Neural progenitor cell (in vitro differentiated cells): ENCODE data around the gene CCDC152. TPM values are rescaled to one million over a fixed set of nuclear protein-coding genes. Genes with fewer than 3 reads are reported as not detected.

Experiments
- DNase-seq: peaks from one replicate; pipeline ENCODE4 v3.0.0-alpha.2; 2016; ENCODE audit warnings: low spot score
- H2AFZ ChIP-seq: fragments of 200-600 bp; sonication (generic); replicated peaks from 2 replicates; pipeline ENCODE4 v1.6.1; 2016; ENCODE audit warnings: antibody characterized with exemption
- H3F3A ChIP-seq: fragments of 200-600 bp; sonication (generic); 2 replicates; pipeline ENCODE4 v1.6.1; 2016; ENCODE audit warnings: antibody characterized with exemption, low read depth
- H3K27ac ChIP-seq: fragments of 200-600 bp; sonication (generic); 2 replicates; pipeline ENCODE4 v1.5.1; 2016; ENCODE audit warnings: mild to moderate bottlenecking
- H3K27me3 ChIP-seq: fragments of 200-600 bp; sonication (generic); 2 replicates; pipeline ENCODE4 v1.6.1; 2016; ENCODE audit warnings: mild to moderate bottlenecking, moderate library complexity
- H3K36me3 ChIP-seq: fragments of 200-600 bp; sonication (generic); 2 replicates; pipeline ENCODE4 v1.5.1; 2016
- H3K4me1 ChIP-seq: fragments of 200-600 bp; sonication (generic); 2 replicates; pipeline ENCODE4 v1.6.1; 2016; ENCODE audit warnings: mixed run types
- H3K4me2 ChIP-seq: fragments of 200-600 bp; sonication (generic); 2 replicates; pipeline ENCODE4 v1.6.1; 2016
- H3K4me3 ChIP-seq: fragments of 200-600 bp; sonication (generic); 2 replicates; pipeline ENCODE4 v1.5.1; 2016
- H3K79me2 ChIP-seq: fragments of 200-600 bp; sonication (generic); 2 replicates; pipeline ENCODE4 v1.6.1; 2016; ENCODE audit warnings: low read depth
- H3K9ac ChIP-seq: fragments of 200-600 bp; sonication (generic); 2 replicates; pipeline ENCODE4 v1.6.1; 2016
- H3K9me3 ChIP-seq: fragments of 200-600 bp; sonication (generic); 2 replicates; pipeline ENCODE4 v1.5.1; 2016; ENCODE audit warnings: low read depth
- H4K20me1 ChIP-seq: fragments of 200-600 bp; sonication (generic); 2 replicates; pipeline ENCODE4 v1.6.1; 2016; ENCODE audit warnings: low read depth
- H3K27ac Mint-ChIP-seq: 3 replicates; pipeline ENCODE4 v1.8.0; 2021; ENCODE audit warnings: mixed read lengths
- H3K27me3 Mint-ChIP-seq: 2 replicates; pipeline ENCODE4 v1.8.0; 2022; ENCODE audit warnings: low read depth, mild to moderate bottlenecking, inconsistent platforms, moderate library complexity, mixed read lengths; ENCODE audit not compliant: insufficient read depth
- H3K36me3 Mint-ChIP-seq: 3 replicates; pipeline ENCODE4 v1.8.0; 2021; ENCODE audit warnings: mixed read lengths
- H3K4me1 Mint-ChIP-seq: 3 replicates; pipeline ENCODE4 v1.8.0; 2021; ENCODE audit warnings: mixed read lengths
- H3K4me3 Mint-ChIP-seq: 3 replicates; pipeline ENCODE4 v1.8.0; 2021; ENCODE audit warnings: mild to moderate bottlenecking, moderate library complexity, mixed read lengths
- H3K9me3 Mint-ChIP-seq: 3 replicates; pipeline ENCODE4 v1.8.0; 2020; ENCODE audit warnings: mixed read lengths
- EZH2 ChIP-seq: fragments of 200-600 bp; sonication (generic); IDR thresholded peaks from 2 replicates; pipeline ENCODE4 v1.6.1; 2017; ENCODE audit warnings: antibody characterized with exemption, mild to moderate bottlenecking, moderate library complexity
- EZH2phosphoT487 ChIP-seq: fragments of 200-600 bp; sonication (generic); IDR thresholded peaks from 2 replicates; pipeline ENCODE4 v1.6.1; 2017; ENCODE audit warnings: antibody characterized with exemption
- total RNA-seq: library from RNA; depleted of rRNA; stranded (reverse); fragments of >200 nt; gene quantifications from 2 replicates; pipeline ENCODE4 v1.2.3, GENCODE V29; 2015; ENCODE audit warnings: low replicate concordance
- TF ChIP-seq, protein P1 (sequence below): fragments of 200-600 bp; sonication (generic); IDR thresholded peaks from 2 replicates; pipeline ENCODE4 v1.5.1; 2017; ENCODE audit warnings: antibody characterized with exemption, mild to moderate bottlenecking

CCDC152 gene
- total RNA-seq, 1 donor from 2014 or later, result 23.9 TPM

- Histone ChIP-seq H3K27ac (no peak overlapping the region), H3K4me3 (no peak overlapping the region), H3K79me2 (no peaks in the 10 kb centered on the region), H3K4me1 (no peaks in the 10 kb centered on the region), H3K4me2 (no peak overlapping the region), H3K9me3 (no peaks in the 10 kb centered on the region), H3K27me3 (no peaks in the 10 kb centered on the region), H4K20me1 (no peaks in the 10 kb centered on the region), H3K9ac (no peak overlapping the region), H2AFZ (no peak overlapping the region), H3F3A (no peaks in the 10 kb centered on the region), H3K36me3 (peaks cover 8% of the 10 kb centered on the region)
- TF ChIP-seq, protein P1, sequence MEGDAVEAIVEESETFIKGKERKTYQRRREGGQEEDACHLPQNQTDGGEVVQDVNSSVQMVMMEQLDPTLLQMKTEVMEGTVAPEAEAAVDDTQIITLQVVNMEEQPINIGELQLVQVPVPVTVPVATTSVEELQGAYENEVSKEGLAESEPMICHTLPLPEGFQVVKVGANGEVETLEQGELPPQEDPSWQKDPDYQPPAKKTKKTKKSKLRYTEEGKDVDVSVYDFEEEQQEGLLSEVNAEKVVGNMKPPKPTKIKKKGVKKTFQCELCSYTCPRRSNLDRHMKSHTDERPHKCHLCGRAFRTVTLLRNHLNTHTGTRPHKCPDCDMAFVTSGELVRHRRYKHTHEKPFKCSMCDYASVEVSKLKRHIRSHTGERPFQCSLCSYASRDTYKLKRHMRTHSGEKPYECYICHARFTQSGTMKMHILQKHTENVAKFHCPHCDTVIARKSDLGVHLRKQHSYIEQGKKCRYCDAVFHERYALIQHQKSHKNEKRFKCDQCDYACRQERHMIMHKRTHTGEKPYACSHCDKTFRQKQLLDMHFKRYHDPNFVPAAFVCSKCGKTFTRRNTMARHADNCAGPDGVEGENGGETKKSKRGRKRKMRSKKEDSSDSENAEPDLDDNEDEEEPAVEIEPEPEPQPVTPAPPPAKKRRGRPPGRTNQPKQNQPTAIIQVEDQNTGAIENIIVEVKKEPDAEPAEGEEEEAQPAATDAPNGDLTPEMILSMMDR, result peak; percentile 67
- TF ChIP-seq EZH2phosphoT487 (no peak), EZH2 (no peak)
- H3K4me3 Mint-ChIP-seq, result no peak overlapping the region
- peak; percentile 34 for DNase-seq
- no peaks in the 10 kb centered on the region for H3K4me1 Mint-ChIP-seq
- H3K9me3 Mint-ChIP-seq, result peaks cover 3% of the 10 kb centered on the region
- H3K27ac Mint-ChIP-seq, result no peak overlapping the region
- H3K27me3 Mint-ChIP-seq, result no peaks in the 10 kb centered on the region
- H3K36me3 Mint-ChIP-seq, result no peaks in the 10 kb centered on the region
Observed at GRCh38 chr5:42767491-42768105, 11.0 kb downstream of the CCDC152 start.

DNA sequence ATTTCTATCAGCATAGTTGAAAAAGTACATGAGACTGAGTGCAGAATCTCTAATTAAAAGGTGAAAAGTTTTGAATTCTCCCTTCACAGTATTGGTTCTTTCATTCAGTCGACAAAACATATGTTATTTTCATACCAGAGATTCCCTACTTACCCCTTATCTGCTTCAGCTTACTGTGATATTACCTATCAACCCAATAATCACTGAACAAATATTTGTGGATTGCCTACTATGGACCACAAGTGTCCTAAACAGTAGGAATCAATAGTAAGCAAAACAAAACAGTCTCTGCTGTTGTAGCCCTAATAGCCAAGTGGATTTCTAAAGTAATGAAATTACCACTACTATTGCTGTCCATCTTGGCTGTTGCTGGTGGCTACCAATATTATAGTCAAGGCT, 11.5 kb downstream of the CCDC152 start:
- Histone ChIP-seq H3K4me2 (no peak overlapping the region), H3K4me1 (no peaks in the 10 kb centered on the region), H3K36me3 (peaks cover 8% of the 10 kb centered on the region), H3K4me3 (no peak overlapping the region), H3K9ac (no peak overlapping the region), H3K27ac (no peak overlapping the region), H4K20me1 (no peaks in the 10 kb centered on the region), H3K27me3 (no peaks in the 10 kb centered on the region), H2AFZ (no peak overlapping the region), H3K79me2 (no peaks in the 10 kb centered on the region), H3K9me3 (no peaks in the 10 kb centered on the region), H3F3A (no peaks in the 10 kb centered on the region)
- H3K4me3 Mint-ChIP-seq, result no peak overlapping the region
- H3K36me3 Mint-ChIP-seq, result no peaks in the 10 kb centered on the region
- no peak for DNase-seq
- H3K9me3 Mint-ChIP-seq, result peaks cover 3% of the 10 kb centered on the region
- H3K27me3 Mint-ChIP-seq, result no peaks in the 10 kb centered on the region
- no peak overlapping the region for H3K27ac Mint-ChIP-seq
- H3K4me1 Mint-ChIP-seq, result no peaks in the 10 kb centered on the region
- TF ChIP-seq EZH2phosphoT487 (no peak), EZH2 (no peak)
- TF ChIP-seq, protein P1, result no peak

- Mint-ChIP-seq H3K4me3 (no peak overlapping the region), H3K27ac (no peak overlapping the region), H3K36me3 (no peaks in the 10 kb centered on the region), H3K27me3 (no peaks in the 10 kb centered on the region), H3K4me1 (no peaks in the 10 kb centered on the region), H3K9me3 (peaks cover 3% of the 10 kb centered on the region)
- no peak overlapping the region for H3K4me2 ChIP-seq
- TF ChIP-seq EZH2phosphoT487 (no peak), EZH2 (no peak)
- TF ChIP-seq, protein P1, result no peak
- no peak overlapping the region for H3K9ac ChIP-seq
- no peak overlapping the region for H2AFZ ChIP-seq
- H3F3A ChIP-seq, result no peaks in the 10 kb centered on the region
- DNase-seq, result no peak
- no peaks in the 10 kb centered on the region for H4K20me1 ChIP-seq
- H3K4me1 ChIP-seq, result peaks cover 5% of the 10 kb centered on the region
- no peak overlapping the region for H3K4me3 ChIP-seq
- no peaks in the 10 kb centered on the region for H3K9me3 ChIP-seq
- H3K27ac ChIP-seq, result no peak overlapping the region
- H3K36me3 ChIP-seq, result peaks cover 8% of the 10 kb centered on the region
- H3K79me2 ChIP-seq, result no peaks in the 10 kb centered on the region
- H3K27me3 ChIP-seq, result no peaks in the 10 kb centered on the region
Observed at GRCh38 chr5:42770003-42770402, 13.4 kb downstream of the CCDC152 start.
